Esophagus muscularis mucosa (tissue), 4 donors: Measurements from ENCODE around the gene LHPP. TPM values are rescaled to one million over a fixed set of nuclear protein-coding genes. Genes with fewer than 3 reads are reported as not detected.

ENCODE experiments used
- DNase-seq: peaks from one replicate; pipeline ENCODE4 v3.0.0-alpha.2; 2017; ENCODE audit errors: extremely low spot score
- H3K27ac ChIP-seq, 4 donors: fragments of 200-600 bp; sonication (generic); replicated peaks in 1 of 4; 1 replicate in 3 of 4; 2 replicates in 1 of 4; pipeline ENCODE4 v1.5.1; 2016 to 2019; ENCODE audit warnings: mild to moderate bottlenecking in 1 of 4
- H3K27me3 ChIP-seq, 4 donors: fragments of 200-600 bp; sonication (generic); one replicate each; pipeline versions ENCODE4 v1.5.1 to v1.6.0; 2016 to 2019
- H3K36me3 ChIP-seq, 4 donors: fragments of 200-600 bp; sonication (generic); one replicate each; pipeline ENCODE4 v1.5.1; 2016 to 2019
- H3K4me1 ChIP-seq, 4 donors: fragments of 200-600 bp; sonication (generic); one replicate each; pipeline ENCODE4 v1.5.1; 2016 to 2019
- H3K4me3 ChIP-seq, 4 donors: fragments of 200-600 bp; sonication (generic); 1 replicate in 2 of 4; 2 replicates in 2 of 4; pipeline ENCODE4 v1.5.1; 2016 to 2019; ENCODE audit warnings: mild to moderate bottlenecking in 4 of 4, moderate library complexity in 1 of 4
- H3K9me3 ChIP-seq, 4 donors: fragments of 200-600 bp; sonication (generic); 1 replicate in 3 of 4; 2 replicates in 1 of 4; pipeline ENCODE4 v1.5.1; 2016 to 2019
- CTCF ChIP-seq, 3 experiments: fragments of 200-600 bp in 2 of 3; fragments of 450-650 bp in 1 of 3; sonication (generic) in 2 of 3; IDR thresholded peaks; one replicate each; pipeline ENCODE4 v1.5.1; 2017 to 2019; ENCODE audit warnings: antibody characterized with exemption in 3 of 3, mild to moderate bottlenecking in 2 of 3, moderate library complexity in 1 of 3
- EP300 ChIP-seq: sonication (generic); formaldehyde crosslinking; IDR thresholded peaks from one replicate; pipeline ENCODE4 v1.6.1; 2017; ENCODE audit warnings: antibody characterized with exemption
- POLR2A ChIP-seq: fragments of 450-650 bp; IDR thresholded peaks from one replicate; pipeline ENCODE4 v1.6.1; 2017; ENCODE audit warnings: antibody characterized with exemption, moderate library complexity, mild to moderate bottlenecking, low read depth
- POLR2AphosphoS5 ChIP-seq, 2 donors: sonication (generic); formaldehyde crosslinking; IDR thresholded peaks; one replicate each; pipeline ENCODE4 v1.6.1; 2017; ENCODE audit warnings: antibody characterized with exemption in 2 of 2
- WGBS: methylation state at CpG from one replicate; pipeline ENCODE4 v1.1.5; 2018; 5-methylcytosine and 5-hydroxymethylcytosine counted together
- intact Hi-C: fragments of 100-400 bp; cut with DNase I; formaldehyde crosslinking; loops from one replicate; pipeline ENCODE4 v1.15.1; 2023
- total RNA-seq, 4 donors: library from RNA; depleted of rRNA; stranded (reverse); fragments of >200 nt; gene quantifications; one replicate each; pipeline versions ENCODE4 v1.1.0 to v1.2.1, GENCODE V29; 2016

Gene LHPP
- total RNA-seq, 4 donors from 2014 or later: 10.8 to 20.9 (median 15.7) TPM

DNA sequence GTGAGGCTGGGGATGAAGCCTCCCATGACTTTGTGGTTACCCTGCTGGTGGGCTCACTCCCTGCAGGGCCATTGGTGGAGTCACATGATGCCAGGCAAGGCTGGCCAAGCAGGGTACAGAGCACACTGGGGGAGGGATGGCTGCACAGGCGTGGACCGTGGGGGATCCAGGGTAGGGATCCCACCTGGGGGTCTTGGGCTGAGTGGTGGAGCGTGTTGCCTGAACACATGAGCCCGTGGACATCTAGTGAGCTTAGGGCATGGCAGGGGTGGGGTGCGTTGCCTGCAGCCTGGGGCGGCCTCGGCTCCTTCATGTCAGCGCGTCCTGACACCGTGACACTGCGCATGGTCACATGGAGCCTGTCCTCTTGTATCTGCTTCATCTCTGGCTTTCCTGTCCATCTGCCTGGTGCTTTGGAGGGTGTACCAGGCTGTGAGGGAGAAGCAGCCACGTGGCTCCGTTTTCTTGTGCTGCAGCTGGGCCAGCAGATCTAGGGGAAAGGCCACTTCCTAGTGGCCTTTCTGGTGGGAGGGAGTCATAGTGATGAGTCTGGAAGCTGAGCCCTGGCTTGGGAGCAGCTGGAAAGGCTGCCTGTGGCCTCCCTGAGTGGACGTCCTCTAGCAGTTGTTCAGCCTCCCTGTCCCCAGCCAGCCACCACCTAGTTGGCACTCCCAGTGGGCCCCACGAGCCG lies 96.2 kb downstream of the LHPP start:
- no peak for DNase-seq
- no peaks in the 10 kb centered on the region for H3K9me3 ChIP-seq
- no peak overlapping the region for H3K4me3 ChIP-seq
- H3K27me3 ChIP-seq: no peaks in the 10 kb centered on the region
- H3K27ac ChIP-seq: peak overlapping the region; percentile 81 to 89 (median 85)
- H3K36me3 ChIP-seq: no peaks in the 10 kb centered on the region
- no peak for TF ChIP-seq EP300
- TF ChIP-seq POLR2A: no peak
- no peak for TF ChIP-seq CTCF (IDR thresholded peaks at IDR 0.05)
- TF ChIP-seq POLR2AphosphoS5 (IDR thresholded peaks at IDR 0.05): no peak
- intact Hi-C loops: no loop called here
- H3K4me1 ChIP-seq: peaks cover 35 to 44% (median 42%) of the 10 kb centered on the region in 4 donors
- WGBS: 88% methylated on average over 14 of the region's 16 CpGs

GRCh38 chr10:124558339-124559321 lies 97.0 kb downstream of the LHPP start:
- intact Hi-C loops: no loop called here
- H3K4me1 ChIP-seq: peaks cover 35 to 44% (median 42%) of the 10 kb centered on the region in 4 donors
- no peak overlapping the region for H3K4me3 ChIP-seq
- no peaks in the 10 kb centered on the region for H3K36me3 ChIP-seq
- TF ChIP-seq POLR2A (no peak), POLR2AphosphoS5 (IDR thresholded peaks at IDR 0.05) (no peak), CTCF (IDR thresholded peaks at IDR 0.05) (no peak), EP300 (no peak)
- peak overlapping the region; percentile 81 to 89 (median 85) for H3K27ac ChIP-seq
- no peaks in the 10 kb centered on the region for H3K9me3 ChIP-seq
- no peak for DNase-seq
- H3K27me3 ChIP-seq: no peaks in the 10 kb centered on the region
- 80% methylated on average over 14 of the region's 23 CpGs for WGBS

- DNase-seq: no peak
- intact Hi-C loops: no loop called here
These were observed 97.9 kb downstream of the LHPP start for GRCh38 chr10:124559372-124560132.

More at GRCh38 chr10:124559372-124560132, 97.9 kb downstream of the LHPP start:
- Histone ChIP-seq H3K36me3 (no peaks in the 10 kb centered on the region), H3K4me1 (peaks cover 35 to 44% (median 42%) of the 10 kb centered on the region in 4 donors), H3K9me3 (no peaks in the 10 kb centered on the region), H3K27ac (peak overlapping the region; percentile 81 to 89 (median 85)), H3K27me3 (no peaks in the 10 kb centered on the region), H3K4me3 (no peak overlapping the region)
- TF ChIP-seq POLR2AphosphoS5 (IDR thresholded peaks at IDR 0.05) (no peak), CTCF (IDR thresholded peaks at IDR 0.05) (no peak), POLR2A (no peak), EP300 (no peak)
- WGBS: 94% methylated on average over 9 of the region's 11 CpGs
